ENCODE measurements around the gene CALU. TPM values are rescaled to one million over a fixed set of nuclear protein-coding genes. Genes with fewer than 3 reads are reported as not detected.

The CALU gene
- total and polyA plus RNA-seq, 8 donors = 8.7 to 46.0 (median 20.8) TPM

DNA sequence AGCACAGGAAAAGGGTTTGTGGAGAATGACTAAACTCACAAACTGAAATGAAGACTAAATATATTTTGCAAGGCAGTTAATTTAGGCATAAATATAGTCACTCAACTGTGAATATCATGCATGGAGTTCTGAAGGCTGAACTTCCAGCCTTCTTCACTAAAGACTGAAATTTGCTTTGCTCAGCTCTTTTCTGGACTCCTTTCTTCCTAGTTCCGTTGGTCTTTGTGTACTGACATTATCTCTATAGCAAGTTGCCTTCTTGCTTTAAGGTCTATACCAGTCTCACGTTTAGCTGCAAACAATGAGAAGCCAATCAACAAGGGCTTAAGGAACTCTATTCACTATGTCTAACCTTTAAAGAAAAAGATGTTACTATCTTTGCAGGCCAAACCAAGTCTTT, 44.4 kb upstream of the CALU start:
- TF ChIP-seq CTCF (IDR thresholded peaks at IDR 0.05) = no peak
- intact Hi-C loops (cut with DNase I) = no loop called here
- Histone ChIP-seq H3K4me1 (peaks cover 0 to 3% (median 0%) of the 10 kb centered on the region in 3 donors), H3K36me3 (no peaks in the 10 kb centered on the region), H3K4me3 (no peak overlapping the region), H3K27ac (no peak overlapping the region), H3K9me3 (no peaks in the 10 kb centered on the region), H3K27me3 (peaks cover 0 to 11% (median 2%) of the 10 kb centered on the region in 4 donors)
- ATAC-seq (no peak), FAIRE-seq (no peak), DNase-seq (no peak)
- 21 to 23% methylated on average over 2 of the region's 2 CpGs for WGBS, 2 donors

GRCh38 chr7:128697302-128697905, 41.8 kb upstream of the CALU start:
- WGBS, 2 donors = 4 to 7% methylated on average over 36 to 37 of the region's 37 CpGs
- H3K4me3 ChIP-seq = peak overlapping the region in 3 of 4 donors; percentile 2 to 29 (median 2)
- no peak for FAIRE-seq

GRCh38 chr7:128699196-128699712, 39.9 kb upstream of the CALU start:
- Histone ChIP-seq H3K4me1 (peaks cover 0 to 3% (median 0%) of the 10 kb centered on the region in 3 donors), H3K27me3 (peaks cover 0 to 16% (median 2%) of the 10 kb centered on the region in 4 donors), H3K4me3 (no peak overlapping the region), H3K36me3 (no peaks in the 10 kb centered on the region), H3K9me3 (no peaks in the 10 kb centered on the region), H3K27ac (no peak overlapping the region)
- ATAC-seq = no peak
- FAIRE-seq = no peak
- intact Hi-C loops (cut with DNase I) = no loop called here
- DNase-seq = no peak
- 64 to 66% methylated on average over 3 of the region's 3 CpGs for WGBS, 2 donors
- TF ChIP-seq CTCF (IDR thresholded peaks at IDR 0.05) = no peak

More at GRCh38 chr7:128697302-128697905, 41.8 kb upstream of the CALU start:
- Histone ChIP-seq H3K4me1 (peaks cover 0 to 3% (median 0%) of the 10 kb centered on the region in 3 donors), H3K9me3 (no peaks in the 10 kb centered on the region), H3K27ac (no peak overlapping the region), H3K27me3 (peaks cover 0 to 16% (median 2%) of the 10 kb centered on the region in 4 donors), H3K36me3 (no peaks in the 10 kb centered on the region)
- no peak for TF ChIP-seq CTCF (IDR thresholded peaks at IDR 0.05)
- ATAC-seq (peak in 3 of 4 donors; percentile 62 to 75 (median 72)), DNase-seq (peak in 3 of 6 donors; percentile 17 to 63 (median 26))
- intact Hi-C loops (cut with DNase I) = no loop called here

DNA sequence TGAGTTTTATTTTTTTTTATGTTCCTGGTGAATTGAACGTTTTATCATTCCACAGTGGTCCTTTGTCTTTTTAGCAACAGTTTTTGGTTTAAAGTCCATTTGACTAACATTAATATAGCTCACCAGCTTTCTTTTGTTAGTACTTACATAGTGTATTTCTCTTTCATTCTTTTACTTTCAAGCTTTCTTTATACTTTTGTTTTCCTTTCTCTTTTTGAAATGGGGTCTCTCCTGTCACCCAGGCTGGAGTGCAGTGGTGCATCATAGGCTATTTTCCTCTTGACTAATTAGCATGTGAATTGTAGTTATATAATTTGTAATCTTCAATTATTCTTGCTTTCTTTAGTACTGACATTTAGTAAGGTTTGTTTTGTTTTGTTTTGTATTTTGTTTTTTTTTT, 39.3 kb upstream of the CALU start:
- Histone ChIP-seq H3K4me3 (no peak overlapping the region), H3K27me3 (peaks cover 0 to 16% (median 2%) of the 10 kb centered on the region in 4 donors), H3K9me3 (no peaks in the 10 kb centered on the region), H3K36me3 (no peaks in the 10 kb centered on the region), H3K27ac (no peak overlapping the region), H3K4me1 (peaks cover 0 to 3% (median 0%) of the 10 kb centered on the region in 3 donors)
- intact Hi-C loops (cut with DNase I) = no loop called here
- no peak for DNase-seq
- no peak for TF ChIP-seq CTCF (IDR thresholded peaks at IDR 0.05)
- WGBS, 2 donors = 47 to 52% methylated on average over 1 of the region's 1 CpG
- no peak for FAIRE-seq
- no peak for ATAC-seq
